HFF-Myc (cell line): ENCODE results near the gene YPEL1.
"Not testable (repeated sequence)": the region's sequence is repeated elsewhere in the genome, so short reads cannot be mapped to it uniquely, and the experiment has no call there.

Experiments used
- DNase-seq: peaks from one replicate; pipeline ENCODE4 v3.0.0-alpha.2; 2011; ENCODE audit warnings: low read depth; ENCODE audit errors: extremely low read depth
- H3K4me3 ChIP-seq: replicated peaks from 2 replicates; pipeline ENCODE4 v1.5.1; 2011; ENCODE audit warnings: low read depth, mild to moderate bottlenecking, control low read depth, low read length
- CTCF ChIP-seq: IDR thresholded peaks from 2 replicates; pipeline ENCODE4 v1.5.1; 2012; ENCODE audit warnings: mild to moderate bottlenecking, low read depth, low read length, control low read depth; ENCODE audit errors: missing control alignments

YPEL1 gene

DNA sequence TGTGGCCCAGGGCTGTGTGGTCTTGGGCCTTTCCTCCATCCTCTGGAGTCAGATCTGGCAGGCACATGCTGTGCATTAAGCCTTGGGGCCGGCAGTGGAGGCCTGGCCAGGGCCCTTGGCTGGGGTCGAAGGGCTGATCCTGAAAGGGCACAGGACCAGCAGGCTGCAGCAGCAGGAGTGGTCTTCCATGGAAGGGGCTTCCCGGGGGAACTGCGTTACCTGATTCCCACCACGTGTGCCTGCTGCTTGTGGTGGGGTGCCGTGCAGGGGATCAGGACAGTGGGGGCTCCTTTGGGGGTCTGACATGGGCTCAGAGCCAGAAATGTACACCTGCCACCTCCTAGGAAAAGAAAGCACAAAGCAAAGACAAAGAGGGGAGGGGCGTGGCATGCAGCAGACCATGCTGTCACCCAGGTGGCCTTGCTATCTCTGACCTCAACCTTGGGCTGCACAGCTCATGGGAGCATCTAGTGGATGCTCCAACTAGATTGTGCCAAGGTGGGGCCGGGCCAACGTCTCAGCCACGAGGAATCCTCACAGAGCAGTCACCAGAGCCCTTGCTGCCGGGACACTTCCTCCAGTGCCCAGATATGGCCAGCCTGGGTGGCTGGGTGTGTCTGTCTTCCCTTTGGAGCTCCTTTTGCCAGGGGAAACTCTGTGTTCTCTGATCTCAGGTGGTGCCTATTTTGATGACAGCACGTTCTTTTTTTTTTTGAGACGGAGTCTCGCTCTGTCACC is 17.9 kb upstream of the YPEL1 start:
- DNase-seq, result no peak
- no peak for TF ChIP-seq CTCF
- no peak overlapping the region for H3K4me3 ChIP-seq

DNA sequence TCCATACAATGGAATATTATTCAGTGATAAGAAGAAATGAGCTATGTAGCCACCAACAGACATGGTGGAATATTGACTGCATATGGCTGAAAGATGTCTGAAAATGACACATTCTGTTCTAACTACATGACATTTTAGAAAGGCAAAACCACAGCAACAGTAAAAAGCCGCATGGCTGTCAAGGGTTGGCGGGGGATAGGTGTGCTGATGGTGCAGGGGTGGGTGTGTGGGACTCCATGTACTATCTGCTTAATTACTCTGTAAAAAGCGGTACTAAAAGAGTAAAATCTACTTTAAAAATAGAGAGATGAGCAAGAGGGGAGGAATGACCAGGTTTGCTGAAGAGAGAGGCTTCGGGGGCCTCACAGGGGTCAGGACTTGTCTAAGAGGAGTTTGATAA is 16.7 kb upstream of the YPEL1 start:
- DNase-seq, result no peak
- H3K4me3 ChIP-seq, result no peak overlapping the region
- no peak for TF ChIP-seq CTCF

GRCh38 chr22:21745948-21746347 is 10.4 kb upstream of the YPEL1 start:
- TF ChIP-seq CTCF, result no peak
- no peak for DNase-seq

DNA sequence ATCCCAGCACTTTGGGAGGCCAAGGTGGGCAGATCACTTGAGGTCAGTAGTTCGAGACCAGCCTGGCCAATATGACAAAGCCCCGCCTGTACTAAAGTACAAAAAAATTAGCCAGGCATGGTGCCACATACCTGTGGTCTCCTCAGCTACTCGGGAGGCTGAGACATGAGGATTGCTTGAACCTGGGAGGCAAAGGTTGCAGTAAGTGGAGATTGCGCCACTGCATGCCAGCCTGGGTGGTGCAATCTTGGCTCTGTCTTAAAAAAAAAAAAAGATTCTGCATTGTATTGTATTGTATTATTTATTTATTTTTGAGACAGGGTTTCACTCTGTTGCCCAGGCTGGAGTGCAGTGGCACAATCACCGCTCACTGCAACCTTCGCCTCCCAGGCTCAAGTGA is 9.3 kb upstream of the YPEL1 start:
- not testable (repeated sequence) for H3K4me3 ChIP-seq, DNase-seq

More at GRCh38 chr22:21745948-21746347, 10.4 kb upstream of the YPEL1 start:
- no peak overlapping the region for H3K4me3 ChIP-seq

DNA sequence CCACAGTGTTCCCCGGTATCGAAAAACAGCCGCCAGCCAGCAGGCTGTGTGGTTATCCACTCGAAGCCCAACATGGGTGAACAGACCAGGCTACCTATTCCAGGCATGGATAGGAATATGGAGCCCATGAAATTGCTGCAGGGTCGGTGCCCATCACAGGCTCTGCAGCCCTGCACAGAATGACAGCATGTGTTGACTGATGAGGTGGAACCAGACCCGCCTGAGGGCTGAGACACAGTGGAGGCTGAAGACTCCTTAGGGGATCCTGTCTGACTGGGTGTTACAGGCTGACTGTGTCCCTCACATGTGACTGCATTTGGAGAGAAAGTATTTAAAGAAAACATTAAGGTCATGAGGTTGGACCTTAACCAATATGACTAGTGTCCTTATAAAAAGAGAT is 6.2 kb upstream of the YPEL1 start:
- TF ChIP-seq CTCF, result no peak
- H3K4me3 ChIP-seq, result no peak overlapping the region
- no peak for DNase-seq

DNA sequence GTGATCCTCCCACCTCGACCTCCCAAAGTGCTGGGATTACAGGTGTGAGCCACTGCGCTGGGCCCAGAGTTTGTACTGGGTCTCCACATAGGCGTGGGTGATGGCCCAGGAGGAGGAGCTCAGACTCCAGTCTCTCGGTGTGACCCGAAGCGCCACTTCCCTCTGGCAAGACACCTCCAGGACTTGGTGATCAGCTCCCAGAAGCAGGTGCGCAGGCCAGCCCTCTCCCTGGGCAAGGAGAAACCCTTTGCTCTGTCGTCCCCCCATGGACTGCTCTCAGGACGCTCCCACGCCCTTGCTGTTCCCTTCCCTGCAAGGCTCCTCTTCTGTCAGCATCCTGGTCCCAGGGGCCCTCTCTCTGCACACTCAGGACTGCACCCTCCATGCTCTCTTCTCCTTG is 5.5 kb upstream of the YPEL1 start:
- H3K4me3 ChIP-seq, result no peak overlapping the region
- DNase-seq, result no peak
- TF ChIP-seq CTCF, result no peak

DNA sequence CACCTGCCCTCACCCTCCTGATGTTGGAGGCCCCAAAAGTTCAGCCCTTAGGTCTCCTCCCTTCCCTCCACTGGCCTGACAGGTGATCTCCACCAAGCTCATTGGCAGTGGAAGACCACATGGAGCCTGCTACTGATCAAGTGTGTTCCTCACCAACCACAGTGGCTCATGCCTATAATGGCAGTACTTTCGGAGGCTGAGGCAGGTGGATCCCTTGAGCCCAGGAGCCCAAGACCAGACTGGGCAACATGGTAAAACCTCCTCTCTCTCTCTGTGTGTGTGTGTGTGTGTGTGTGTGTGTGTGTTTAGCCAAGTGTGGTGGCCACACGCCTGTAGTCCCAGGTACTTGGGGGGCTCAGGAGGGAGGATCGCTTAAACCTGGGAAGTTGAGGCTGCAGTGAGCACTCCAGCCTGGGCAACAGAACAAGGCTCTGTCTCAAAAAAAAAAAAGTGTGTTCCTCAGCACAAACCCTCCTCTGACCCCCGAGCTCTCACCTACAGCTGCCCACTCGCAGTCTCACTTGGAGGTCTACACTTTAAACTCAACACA is 4.3 kb upstream of the YPEL1 start:
- TF ChIP-seq CTCF, result no peak
- no peak overlapping the region for H3K4me3 ChIP-seq
- DNase-seq, result no peak
